CD4-positive, alpha-beta T cell (primary cell): ENCODE data around the gene RAD51B. TPM values are rescaled to one million over a fixed set of nuclear protein-coding genes. Genes with fewer than 3 reads are reported as not detected.

ENCODE experiments used
- ATAC-seq: fragments of 200-7000 bp; cut with Tn5 transposase; one replicate; pipeline ENCODE4 v1.10.0; 2022; ENCODE audit warnings: mild to moderate bottlenecking; ENCODE audit not compliant: poor library complexity
- CTCF ChIA-PET: fragments of 350-600 bp; sonication (Branson Sonifier 250); formaldehyde crosslinking; loops from one replicate; lab custom pipeline; 2021; ENCODE audit warnings: antibody characterized with exemption, inconsistent platforms; lab: Charles Lee
- POLR2A ChIA-PET: fragments of 350-600 bp; sonication (Branson Sonifier 250); formaldehyde crosslinking; loops from one replicate; lab custom pipeline; 2021; ENCODE audit warnings: antibody characterized with exemption, inconsistent platforms; lab: Charles Lee
- DNase-seq, 14 experiments: peaks; one replicate each; pipeline ENCODE4 v3.0.0-alpha.2; 2013 to 2020; ENCODE audit warnings: mixed read lengths in 2 of 14
- H3K27ac ChIP-seq, 2 donors: one replicate each; pipeline versions ENCODE4 v1.5.1 to v1.7.0; 2013; ENCODE audit warnings: low read length in 2 of 2, low read depth in 1 of 2, mild to moderate bottlenecking in 1 of 2
- H3K27me3 ChIP-seq, 2 experiments: 1 replicate in 1 of 2; 2 replicates in 1 of 2; pipeline versions ENCODE4 v1.6.1 to v1.7.0; 2013; ENCODE audit warnings: low read length in 2 of 2, control low read depth in 1 of 2, mild to moderate bottlenecking in 1 of 2, moderate library complexity in 1 of 2; ENCODE audit not compliant: insufficient read depth in 2 of 2, control insufficient read depth in 1 of 2
- H3K36me3 ChIP-seq: one replicate; pipeline ENCODE4 v1.6.1; 2013; ENCODE audit warnings: low read length, control low read depth; ENCODE audit not compliant: insufficient read depth
- H3K4me1 ChIP-seq: one replicate; pipeline ENCODE4 v1.6.1; 2013; ENCODE audit warnings: low read length, control low read depth; ENCODE audit not compliant: insufficient read depth
- H3K4me3 ChIP-seq: one replicate; pipeline ENCODE4 v1.5.1; 2013; ENCODE audit warnings: mild to moderate bottlenecking, low read length, moderate library complexity
- H3K9me3 ChIP-seq, 2 experiments: 1 replicate in 1 of 2; 2 replicates in 1 of 2; pipeline versions ENCODE4 v1.6.1 to v1.7.0; 2013; ENCODE audit warnings: low read length in 2 of 2, mild to moderate bottlenecking in 2 of 2, control low read depth in 1 of 2, moderate library complexity in 1 of 2; ENCODE audit not compliant: control insufficient read depth in 1 of 2, insufficient read depth in 1 of 2
- H3K27ac Mint-ChIP-seq: one replicate; pipeline ENCODE4 v1.8.0; 2020; ENCODE audit warnings: mixed read lengths
- H3K27me3 Mint-ChIP-seq: one replicate; pipeline ENCODE4 v1.8.0; 2021; ENCODE audit warnings: mixed read lengths
- H3K36me3 Mint-ChIP-seq: one replicate; pipeline ENCODE4 v1.8.0; 2021; ENCODE audit warnings: low read depth, mixed read lengths
- H3K4me1 Mint-ChIP-seq: one replicate; pipeline ENCODE4 v1.8.0; 2021; ENCODE audit warnings: low read depth, mixed read lengths
- H3K4me3 Mint-ChIP-seq: one replicate; pipeline ENCODE4 v1.8.0; 2020; ENCODE audit warnings: mild to moderate bottlenecking, mixed read lengths
- H3K9me3 Mint-ChIP-seq: one replicate; pipeline ENCODE4 v1.8.0; 2020; ENCODE audit warnings: mixed read lengths
- intact Hi-C, 2 experiments: fragments of 100-400 bp; cut with DNase I in 1 of 2; cut with micrococcal nuclease in 1 of 2; formaldehyde crosslinking; loops; one replicate each; pipeline versions ENCODE4 v1.15.1 to v1.9.0; 2023 to 2025; cut with DNase I, micrococcal nuclease
- total RNA-seq, 174 experiments: library from RNA in 2 of 174; stranded (reverse) in 2 of 174; gene quantifications; one replicate each; pipeline ENCODE4 v1.2.3 and lab custom pipeline; 2021 to 2026
- TF ChIP-seq, protein P1 (sequence below): fragments of 200-600 bp; IDR thresholded peaks from one replicate; pipeline ENCODE4 v1.8.0; 2022; ENCODE audit warnings: antibody characterized with exemption, mild to moderate bottlenecking

The RAD51B gene
- total RNA-seq, 2 experiments from 2014 or later = 18.4 to 20.0 TPM

DNA sequence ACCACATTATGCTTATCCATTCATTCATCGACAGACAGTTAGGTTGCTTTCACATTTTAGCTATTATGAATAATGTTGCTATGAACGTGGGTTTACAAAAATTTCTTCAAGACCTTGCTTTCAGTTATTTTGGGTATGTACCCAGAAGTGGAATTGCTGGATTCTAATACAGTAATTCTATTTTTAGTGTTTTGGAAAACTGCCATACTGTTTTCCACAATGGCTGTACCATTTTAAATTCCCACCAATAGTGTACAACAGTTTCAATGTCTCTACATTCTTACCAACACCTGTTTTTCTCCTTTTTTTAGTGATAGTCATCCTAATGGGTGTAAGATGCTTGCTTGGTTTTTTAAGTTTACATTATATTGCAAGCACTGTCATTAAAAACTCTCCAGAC is 825.8 kb downstream of the RAD51B start:
- no peaks in the 10 kb centered on the region for H3K36me3 Mint-ChIP-seq
- H3K4me1 ChIP-seq = peaks cover 2% of the 10 kb centered on the region
- peaks cover 4% of the 10 kb centered on the region for H3K9me3 Mint-ChIP-seq
- peaks cover 0 to 7% of the 10 kb centered on the region in 2 experiments for H3K9me3 ChIP-seq
- no peaks in the 10 kb centered on the region for H3K27me3 ChIP-seq
- DNase-seq = no peak
- intact Hi-C loops = no loop called here
- TF ChIP-seq, protein P1, sequence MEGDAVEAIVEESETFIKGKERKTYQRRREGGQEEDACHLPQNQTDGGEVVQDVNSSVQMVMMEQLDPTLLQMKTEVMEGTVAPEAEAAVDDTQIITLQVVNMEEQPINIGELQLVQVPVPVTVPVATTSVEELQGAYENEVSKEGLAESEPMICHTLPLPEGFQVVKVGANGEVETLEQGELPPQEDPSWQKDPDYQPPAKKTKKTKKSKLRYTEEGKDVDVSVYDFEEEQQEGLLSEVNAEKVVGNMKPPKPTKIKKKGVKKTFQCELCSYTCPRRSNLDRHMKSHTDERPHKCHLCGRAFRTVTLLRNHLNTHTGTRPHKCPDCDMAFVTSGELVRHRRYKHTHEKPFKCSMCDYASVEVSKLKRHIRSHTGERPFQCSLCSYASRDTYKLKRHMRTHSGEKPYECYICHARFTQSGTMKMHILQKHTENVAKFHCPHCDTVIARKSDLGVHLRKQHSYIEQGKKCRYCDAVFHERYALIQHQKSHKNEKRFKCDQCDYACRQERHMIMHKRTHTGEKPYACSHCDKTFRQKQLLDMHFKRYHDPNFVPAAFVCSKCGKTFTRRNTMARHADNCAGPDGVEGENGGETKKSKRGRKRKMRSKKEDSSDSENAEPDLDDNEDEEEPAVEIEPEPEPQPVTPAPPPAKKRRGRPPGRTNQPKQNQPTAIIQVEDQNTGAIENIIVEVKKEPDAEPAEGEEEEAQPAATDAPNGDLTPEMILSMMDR = no peak
- H3K36me3 ChIP-seq = no peaks in the 10 kb centered on the region
- no peak overlapping the region for H3K4me3 ChIP-seq
- no peak for ATAC-seq
- ChIA-PET CTCF (no interaction called here), POLR2A (interaction anchor here (0.7 kb wide), 1 partner anchor 22 kb away, joined by 3 read pairs; no protein-coding TSS in a partner anchor)
- no peak overlapping the region for H3K27ac ChIP-seq
- no peak overlapping the region for H3K27ac Mint-ChIP-seq
- H3K27me3 Mint-ChIP-seq = no peaks in the 10 kb centered on the region
- H3K4me3 Mint-ChIP-seq = no peak overlapping the region
- H3K4me1 Mint-ChIP-seq = peaks cover 4% of the 10 kb centered on the region

DNA sequence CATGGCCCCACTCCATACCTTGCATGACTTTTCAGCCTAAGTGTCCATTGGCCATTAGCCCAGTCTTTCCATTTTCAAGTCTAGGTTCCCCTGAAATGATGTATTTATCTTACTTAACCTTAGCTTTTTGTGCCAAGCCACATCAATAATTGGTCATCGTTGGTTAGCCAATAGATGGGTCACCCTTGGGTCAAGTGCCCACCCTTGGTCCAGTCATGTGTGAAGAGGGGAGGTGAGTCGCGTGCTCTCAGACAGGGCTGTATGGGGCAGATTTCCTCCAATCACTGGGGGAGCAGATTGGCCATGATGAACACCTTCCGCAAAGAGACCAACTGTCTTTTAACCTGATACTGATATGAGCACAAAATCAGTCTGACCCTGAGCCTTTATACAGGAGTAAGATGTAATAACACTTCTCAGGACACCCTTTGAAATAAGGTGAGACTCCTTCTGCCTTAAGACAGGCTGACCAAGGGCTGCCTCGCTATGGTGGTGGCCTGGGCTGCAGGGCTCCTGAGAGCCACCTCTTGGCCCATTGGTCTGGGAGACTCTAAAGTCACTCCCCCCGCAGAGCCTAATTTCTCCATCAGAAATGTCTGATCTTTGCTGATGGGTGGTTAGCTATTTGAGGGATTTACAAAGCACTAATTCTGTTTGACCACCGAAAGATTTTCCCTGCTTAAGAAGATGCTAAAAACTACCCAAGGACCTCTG is 830.1 kb downstream of the RAD51B start:
- ATAC-seq (no peak), DNase-seq (no peak)
- H3K9me3 ChIP-seq = no peaks in the 10 kb centered on the region
- Mint-ChIP-seq H3K36me3 (no peaks in the 10 kb centered on the region), H3K27me3 (no peaks in the 10 kb centered on the region), H3K9me3 (no peaks in the 10 kb centered on the region), H3K4me3 (no peak overlapping the region), H3K27ac (no peak overlapping the region), H3K4me1 (peaks cover 10% of the 10 kb centered on the region)
- TF ChIP-seq, protein P1 = no peak
- H3K27me3 ChIP-seq = no peaks in the 10 kb centered on the region
- H3K4me1 ChIP-seq = peaks cover 3% of the 10 kb centered on the region
- intact Hi-C loops = no loop called here
- no peak overlapping the region for H3K27ac ChIP-seq
- POLR2A ChIA-PET = interaction anchor here (0.6 kb wide), 1 partner anchor 14 kb away, joined by 3 read pairs; no protein-coding TSS in a partner anchor
- H3K4me3 ChIP-seq = no peak overlapping the region
- CTCF ChIA-PET = no interaction called here
- H3K36me3 ChIP-seq = no peaks in the 10 kb centered on the region

DNA sequence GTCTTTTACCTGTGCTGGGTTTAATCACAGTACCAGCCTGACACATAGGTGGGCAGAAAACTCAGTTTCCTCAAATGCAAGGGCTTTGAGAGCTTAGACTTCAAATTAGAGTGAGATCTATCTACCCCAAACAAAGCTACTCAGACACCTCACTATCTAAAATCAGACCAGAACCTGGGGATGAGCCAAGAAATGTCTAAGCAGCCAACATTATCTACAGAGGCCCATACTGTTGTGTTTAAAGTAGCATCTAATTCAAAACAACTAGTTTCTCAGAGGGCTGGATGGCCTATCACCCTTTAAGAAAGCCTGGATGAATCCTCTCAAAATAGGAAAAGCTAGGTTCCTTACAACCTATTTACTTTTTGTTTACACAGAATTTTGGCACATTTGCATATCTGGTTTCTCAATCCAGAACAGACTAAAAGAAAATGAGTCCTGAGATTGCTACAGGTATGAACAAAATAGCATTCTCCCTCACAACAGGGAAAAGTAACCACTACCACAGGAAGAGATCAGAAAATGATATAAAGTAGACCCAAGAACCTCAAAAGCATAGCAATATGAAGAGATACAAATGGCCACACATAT is 830.9 kb downstream of the RAD51B start:
- no peaks in the 10 kb centered on the region for H3K36me3 Mint-ChIP-seq
- Histone ChIP-seq H3K27ac (no peak overlapping the region), H3K9me3 (no peaks in the 10 kb centered on the region), H3K4me1 (peaks cover 3% of the 10 kb centered on the region), H3K4me3 (no peak overlapping the region), H3K36me3 (no peaks in the 10 kb centered on the region), H3K27me3 (no peaks in the 10 kb centered on the region)
- TF ChIP-seq, protein P1 = no peak
- H3K9me3 Mint-ChIP-seq = no peaks in the 10 kb centered on the region
- intact Hi-C loops = no loop called here
- DNase-seq (no peak), ATAC-seq (no peak)
- ChIA-PET POLR2A (interaction anchor here (0.6 to 0.9 kb wide), 2 partner anchors 13 to 33 kb away, joined by 3 to 5 read pairs; no protein-coding TSS in a partner anchor), CTCF (no interaction called here)
- no peak overlapping the region for H3K4me3 Mint-ChIP-seq
- peaks cover 19% of the 10 kb centered on the region for H3K4me1 Mint-ChIP-seq
- no peak overlapping the region for H3K27ac Mint-ChIP-seq
- H3K27me3 Mint-ChIP-seq = no peaks in the 10 kb centered on the region
